Stimulated activated CD4-positive, alpha-beta T cell treated with anti-CD3 and anti-CD28 coated beads, Interleukin-2, amount 100 ng/mL, for 24 hours (primary cell): Measurements from ENCODE around the gene OR52B4.
"Not testable (repeated sequence)": the region's sequence is repeated elsewhere in the genome, so short reads cannot be mapped to it uniquely, and the experiment has no call there.

Experiments
- DNase-seq, 2 donors: peaks; one replicate each; pipeline ENCODE4 v3.0.0-alpha.2; 2020

The OR52B4 gene

DNA sequence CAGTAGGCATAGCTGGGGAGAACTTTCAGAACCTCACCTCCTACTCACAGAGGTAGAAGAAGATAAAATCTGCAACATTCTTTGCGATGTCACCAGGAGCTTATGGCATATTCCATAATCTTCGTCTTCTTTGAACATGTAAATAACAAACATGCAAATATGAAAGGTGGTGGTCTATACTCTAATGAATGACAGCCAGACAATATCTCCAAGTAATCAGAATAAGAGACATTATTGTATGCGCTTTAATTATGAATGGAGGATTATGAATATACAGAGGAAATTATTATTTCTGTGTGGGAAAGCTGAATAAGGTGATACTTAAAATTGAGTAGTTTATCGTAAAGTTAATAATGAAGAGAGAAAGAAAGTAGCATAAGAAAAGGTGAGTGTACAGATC, at the start of gene OR52B4:
Gene OR52B4 (minus strand): TSS at position 101 of the 400 bp plus-strand sequence. CDS start 91 bp downstream, at position 10.
- DNase-seq = no peak

DNA sequence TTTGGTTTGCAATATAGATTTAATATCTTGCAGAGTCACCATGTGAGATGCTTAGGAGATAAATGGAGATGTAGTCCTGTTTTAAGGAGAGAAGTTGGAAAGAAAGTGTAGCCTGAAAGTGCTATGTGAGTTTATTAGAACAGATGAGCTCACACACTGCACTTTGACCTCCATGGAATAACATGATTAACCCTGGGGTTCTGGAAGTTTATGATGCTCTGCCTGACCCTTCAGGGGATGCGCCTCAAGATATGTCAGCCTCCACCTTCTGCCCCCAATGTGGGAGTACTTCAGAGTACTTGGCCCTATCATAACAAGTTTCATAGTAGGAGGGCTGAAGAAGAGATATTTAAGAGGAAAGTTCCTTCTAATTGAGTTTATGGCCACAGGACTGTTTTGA, 48.6 kb upstream of the OR52B4 start:
- no peak for DNase-seq

DNA sequence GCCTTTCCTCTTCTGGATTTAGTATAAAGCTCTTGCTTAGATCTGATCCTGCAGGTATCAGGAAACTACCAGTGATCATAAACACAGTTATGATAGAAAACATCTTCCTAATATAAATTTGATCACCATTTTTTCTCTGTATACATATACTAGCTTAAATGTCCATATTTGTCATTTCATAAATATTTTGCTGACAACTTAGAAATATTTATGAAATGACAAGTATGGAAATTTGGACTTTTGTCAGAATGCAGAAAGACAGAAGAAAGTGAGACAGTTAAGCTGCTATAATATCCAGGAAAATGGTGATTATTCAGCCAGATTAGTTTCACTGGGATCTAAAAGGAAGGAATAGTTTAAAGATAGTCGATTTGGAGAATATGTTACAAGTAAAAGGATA, 48.1 kb upstream of the OR52B4 start:
- DNase-seq = no peak

DNA sequence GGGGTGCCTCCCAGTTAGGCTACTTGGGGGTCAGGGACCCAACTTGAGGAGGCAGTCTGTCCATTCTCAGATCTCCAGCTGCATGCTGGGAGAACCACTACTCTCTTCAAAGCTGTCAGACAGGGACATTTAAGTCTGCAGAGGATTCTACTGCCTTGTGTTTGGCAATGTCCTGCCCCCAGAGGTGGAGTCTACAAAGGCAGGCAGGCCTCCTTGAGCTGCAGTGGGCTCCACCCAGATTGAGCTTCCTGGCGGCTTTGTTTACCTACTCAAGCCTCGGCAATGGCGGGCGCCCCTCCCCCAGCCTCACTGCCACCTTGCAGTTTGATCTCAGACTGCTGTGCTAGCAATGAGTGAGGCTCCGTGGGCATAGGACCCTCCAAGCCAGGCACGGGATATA, 38.0 kb upstream of the OR52B4 start:
- not testable (repeated sequence) for DNase-seq

DNA sequence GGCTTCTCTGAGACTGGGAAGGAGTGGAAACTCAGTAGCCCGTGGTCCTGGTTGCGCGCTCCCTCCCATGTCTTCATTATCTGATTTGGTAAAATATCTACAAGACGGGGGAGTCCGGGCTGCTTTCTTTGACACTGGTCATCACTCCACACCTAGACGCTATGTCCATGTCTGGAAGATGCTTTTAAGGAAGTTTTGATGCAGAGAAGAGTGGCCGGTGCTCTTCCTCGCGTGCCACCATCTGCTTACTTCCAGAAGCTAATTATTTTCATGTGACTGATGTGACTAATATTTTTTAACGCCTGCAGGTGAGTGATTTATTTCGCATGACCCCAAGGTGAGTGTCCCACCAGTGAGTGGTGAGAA, 25.7 kb upstream of the OR52B4 start:
- no peak for DNase-seq

DNA sequence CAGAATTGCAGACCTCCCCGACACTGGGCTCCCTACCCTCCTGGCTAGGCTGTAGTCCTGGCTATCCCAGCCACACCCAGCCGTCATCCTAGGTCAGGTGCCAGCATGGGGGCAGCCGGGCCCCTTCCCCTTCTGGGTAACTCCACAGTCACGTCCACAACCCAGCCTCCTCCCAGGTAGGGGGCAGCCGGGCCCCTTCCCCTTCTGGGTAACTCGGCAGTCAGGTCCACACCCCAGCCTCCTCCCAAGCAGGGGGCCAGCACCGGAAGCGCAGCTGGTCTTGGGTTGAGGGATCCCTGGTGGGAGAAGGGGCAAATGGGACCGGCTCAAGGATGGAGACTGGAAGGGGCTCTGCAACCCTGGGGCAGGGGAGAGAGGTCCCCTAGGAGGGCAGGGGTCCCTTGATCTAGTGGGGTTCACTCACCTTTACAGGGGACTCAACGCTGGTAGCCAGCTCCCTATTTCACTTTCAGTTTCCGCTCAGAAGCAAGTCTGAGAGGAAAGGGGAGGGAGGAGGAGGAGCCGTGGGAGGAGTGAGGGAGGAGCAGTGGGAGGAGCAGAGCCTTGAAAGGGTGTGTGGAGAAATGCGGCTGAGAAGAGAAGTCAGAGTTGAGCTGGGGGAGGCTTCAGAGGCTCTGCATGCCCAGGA, 25.1 kb upstream of the OR52B4 start, which contains the start of gene TRIM21:
Gene TRIM21 (minus strand): TSS at position 494 of the 649 bp plus-strand sequence. CDS start 3,293 bp downstream, outside the sequence.
- DNase-seq = peak; percentile 87 to 89

DNA sequence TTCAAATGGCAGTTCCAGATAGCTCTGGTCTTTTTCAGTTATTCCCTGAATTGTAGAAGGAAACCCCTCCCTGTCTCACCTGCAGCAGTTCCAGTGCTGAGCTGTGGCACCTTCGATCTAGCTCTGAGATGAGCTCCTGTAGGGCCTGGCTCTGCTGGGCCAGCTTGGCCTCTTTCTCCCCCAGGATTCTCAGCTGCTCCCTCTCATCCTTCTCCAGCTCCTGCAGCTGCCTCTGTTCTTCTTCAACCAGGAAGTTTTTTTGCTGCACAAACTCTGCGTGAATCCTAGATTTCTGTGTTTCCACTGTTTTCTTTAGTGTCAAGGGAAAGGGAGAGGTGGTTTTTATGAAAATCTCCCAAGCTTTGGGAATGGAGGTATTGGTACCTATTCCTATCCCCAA, 20.0 kb upstream of the OR52B4 start:
- DNase-seq = no peak

DNA sequence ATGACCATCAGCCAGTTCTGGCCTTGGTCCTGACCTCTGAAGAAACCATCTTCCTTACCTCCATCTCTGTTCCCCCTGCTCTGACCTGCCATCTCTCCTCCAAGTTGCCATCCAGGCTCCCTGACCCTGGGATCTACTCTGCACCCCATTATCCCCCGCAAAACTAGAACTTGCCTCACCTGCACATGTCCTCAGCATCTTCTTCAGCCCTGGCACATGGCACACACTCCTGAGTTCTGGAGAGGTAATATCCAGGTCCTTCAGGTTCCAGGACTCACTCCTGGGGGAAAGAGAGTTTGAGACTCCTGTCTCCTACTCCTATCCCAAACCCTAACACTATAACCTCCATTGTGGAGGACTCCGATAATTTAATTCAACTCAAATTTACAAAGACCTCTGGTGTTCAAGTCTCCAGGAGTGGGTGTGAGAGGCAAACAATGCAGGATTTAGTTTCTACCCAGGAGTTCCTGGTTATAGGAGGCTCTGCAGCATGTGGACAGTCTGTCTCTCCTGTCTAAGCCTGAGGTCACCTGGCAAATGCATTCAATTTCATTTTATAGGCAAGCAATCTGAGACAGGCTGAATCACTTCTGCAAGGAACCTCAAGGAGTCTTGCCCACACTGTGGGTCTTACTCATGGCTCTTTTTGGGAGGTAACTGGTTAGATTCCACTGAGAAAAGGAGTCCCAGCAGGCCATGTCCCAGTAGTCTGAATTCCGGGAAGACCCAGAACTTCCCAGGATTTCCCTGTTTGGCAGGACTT, 18.0 kb upstream of the OR52B4 start:
- DNase-seq = no peak

DNA sequence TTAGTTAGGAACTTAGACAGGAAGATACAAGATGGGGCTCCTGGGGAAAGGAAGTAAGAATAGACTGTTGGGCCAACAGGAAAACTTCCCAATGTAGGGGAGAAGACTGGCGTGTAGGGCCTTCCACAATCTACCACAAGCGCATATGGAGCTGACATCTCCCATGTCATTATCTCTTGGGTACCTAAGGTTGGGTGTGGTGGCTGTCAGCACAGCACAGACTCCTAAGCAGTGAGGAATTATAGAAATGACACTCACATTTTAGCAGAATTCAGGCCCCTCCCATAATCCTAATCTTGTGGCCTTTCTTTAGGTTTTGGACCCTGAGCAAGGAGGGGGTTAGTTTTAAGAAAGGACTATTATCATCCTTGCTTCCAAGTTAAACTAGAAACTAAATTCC, 13.7 kb upstream of the OR52B4 start:
- no peak for DNase-seq

DNA sequence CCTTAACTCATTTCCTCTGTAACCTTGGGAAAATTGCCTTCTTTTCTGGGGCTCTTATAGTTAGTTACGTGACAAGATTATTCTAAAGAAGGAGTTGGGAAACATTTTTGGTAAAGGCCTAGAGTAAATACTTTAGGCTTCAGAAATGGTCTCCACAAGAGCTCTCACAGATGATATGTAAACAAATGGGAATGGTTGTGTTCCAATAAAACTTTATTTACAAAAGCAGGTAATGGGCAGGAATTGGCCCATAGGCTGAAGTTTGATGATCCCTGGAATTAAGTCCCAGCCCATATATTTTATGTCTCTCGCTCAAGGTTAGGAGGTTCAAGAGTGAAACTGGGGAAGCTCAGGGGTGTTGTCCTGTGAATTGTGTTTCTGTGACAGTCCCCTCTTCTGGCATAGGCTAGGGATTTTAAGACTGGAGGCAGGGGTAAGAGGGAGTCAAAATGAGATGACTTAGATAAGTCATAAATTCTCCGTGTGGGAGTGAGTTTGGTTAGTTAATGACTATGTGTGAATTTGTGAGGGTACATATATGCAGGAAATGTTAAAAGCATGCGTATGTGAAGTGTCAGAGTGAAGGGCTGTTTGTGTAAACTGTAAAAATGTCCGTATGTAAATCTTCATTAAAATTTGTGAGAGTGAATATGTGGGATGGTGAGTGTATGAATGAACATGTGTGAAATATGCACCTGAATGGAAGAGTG, 7.4 kb upstream of the OR52B4 start:
- no peak for DNase-seq

DNA sequence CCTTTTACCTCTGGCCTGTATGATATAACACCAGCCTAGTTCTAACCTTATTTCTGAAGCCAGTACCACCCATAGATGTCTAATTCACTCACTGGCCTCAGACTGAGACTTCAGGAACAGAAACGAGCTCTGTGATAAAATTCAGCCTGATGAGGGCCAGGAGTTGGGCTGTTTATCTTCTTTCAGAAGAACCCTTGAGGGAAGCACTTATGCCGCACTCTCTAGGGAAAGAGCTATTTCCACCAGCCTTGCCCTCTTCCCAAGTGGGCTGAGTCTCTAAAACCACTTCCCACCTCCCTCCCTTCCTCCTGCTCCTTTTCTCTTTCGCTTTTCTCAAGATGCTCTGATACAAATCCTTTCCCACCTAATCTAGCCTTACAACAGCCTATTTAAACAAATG, 2.0 kb upstream of the OR52B4 start:
- DNase-seq = no peak

DNA sequence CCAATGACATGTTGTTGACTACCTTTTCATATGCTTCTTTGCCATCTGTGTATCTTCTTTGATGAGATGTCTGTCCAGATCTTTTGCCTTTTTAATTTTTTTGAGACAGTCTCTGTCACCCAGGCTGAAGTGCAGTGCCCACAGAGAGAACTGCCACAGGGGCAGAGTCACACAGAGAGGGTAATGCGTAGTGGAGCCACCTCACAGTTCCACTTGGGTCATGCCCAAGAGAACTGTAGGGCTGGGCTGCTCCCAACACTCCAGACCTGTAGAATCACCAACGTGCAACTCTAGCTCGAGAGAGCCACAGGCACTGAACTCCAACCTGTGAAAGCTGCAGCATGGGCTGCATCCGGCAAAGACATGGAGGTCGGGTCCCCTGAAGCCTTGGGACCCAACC, 20.0 kb downstream of the OR52B4 start:
- not testable (repeated sequence) for DNase-seq

DNA sequence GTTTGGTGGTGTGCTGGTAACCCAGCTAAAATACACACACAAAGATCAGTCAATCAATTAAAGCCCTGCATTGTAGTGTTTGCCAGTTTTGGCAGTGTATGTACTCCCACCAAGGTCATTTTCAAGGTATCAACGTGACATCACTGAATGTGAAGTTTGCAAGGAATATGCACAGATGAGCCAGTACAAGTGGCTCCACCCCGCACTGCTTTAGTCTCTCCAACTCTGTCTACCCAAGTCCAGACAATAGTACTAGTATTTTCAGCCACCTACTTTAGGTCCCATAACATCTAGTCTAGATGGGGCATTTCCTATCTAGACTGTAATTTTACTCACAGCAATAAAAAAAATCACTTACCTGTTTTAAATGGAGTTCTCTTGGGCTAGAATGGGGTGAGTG, 22.8 kb downstream of the OR52B4 start:
- DNase-seq = not testable (repeated sequence)

DNA sequence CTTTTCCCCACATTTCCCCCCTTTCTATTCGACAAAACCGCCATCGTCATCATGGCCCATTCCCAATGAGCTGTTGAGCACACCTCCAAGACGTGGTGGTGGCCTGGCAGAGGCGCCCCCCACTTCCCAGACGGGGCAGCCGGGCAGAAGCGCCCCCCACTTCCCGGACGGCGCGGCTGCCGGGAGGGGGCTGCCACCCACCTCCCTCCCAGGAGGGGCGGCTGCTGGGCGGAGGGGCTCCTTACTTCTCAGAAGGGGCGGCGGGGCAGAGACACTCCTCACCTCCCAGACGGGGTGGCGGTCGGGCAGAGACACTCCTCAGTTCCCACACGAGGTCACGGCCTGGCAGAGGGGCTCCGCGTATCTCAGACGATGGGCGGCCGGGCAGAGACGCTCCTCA, 33.8 kb downstream of the OR52B4 start:
- DNase-seq = not testable (repeated sequence)
